GM19193 (cell line): Measurements from ENCODE around the gene MTHFD2L.

ENCODE experiments used
- POLR2A ChIP-seq: IDR thresholded peaks from 4 replicates; pipeline ENCODE4 v1.6.1; 2011; ENCODE audit not compliant: insufficient read depth, insufficient read length; ENCODE audit errors: extremely low read depth

Gene MTHFD2L

DNA sequence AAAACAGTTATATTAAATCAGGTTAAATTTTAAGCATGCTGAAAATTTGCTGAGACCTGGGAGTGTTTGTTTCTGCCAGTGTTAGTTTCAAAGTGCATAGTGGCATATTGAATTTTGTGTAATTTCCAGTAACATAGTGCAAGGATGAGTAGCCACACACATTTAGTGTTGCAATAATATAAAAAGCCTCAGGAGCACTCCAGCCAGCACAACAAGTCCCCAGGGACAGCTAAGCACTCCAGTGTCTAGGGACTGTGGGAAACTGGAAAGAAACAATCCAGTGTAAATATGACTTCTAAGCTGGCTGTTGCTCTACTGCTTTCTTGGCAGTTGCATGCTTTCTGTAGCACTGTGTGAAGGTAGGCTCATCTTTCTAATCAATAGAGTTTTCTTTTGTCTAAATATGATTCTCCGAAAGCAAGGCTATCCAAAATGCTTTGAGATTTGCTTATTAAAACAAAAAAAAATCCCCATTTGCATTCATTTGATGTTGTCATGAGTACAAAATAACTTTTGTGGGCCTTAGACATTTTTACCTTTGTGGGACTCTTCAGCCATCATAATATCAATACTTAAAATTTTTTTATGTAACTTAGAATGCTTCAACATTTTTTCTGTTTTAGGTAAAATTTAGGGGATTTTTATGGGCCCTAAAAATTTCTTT, 34.7 kb upstream of the MTHFD2L start:
- TF ChIP-seq POLR2A: no peak

DNA sequence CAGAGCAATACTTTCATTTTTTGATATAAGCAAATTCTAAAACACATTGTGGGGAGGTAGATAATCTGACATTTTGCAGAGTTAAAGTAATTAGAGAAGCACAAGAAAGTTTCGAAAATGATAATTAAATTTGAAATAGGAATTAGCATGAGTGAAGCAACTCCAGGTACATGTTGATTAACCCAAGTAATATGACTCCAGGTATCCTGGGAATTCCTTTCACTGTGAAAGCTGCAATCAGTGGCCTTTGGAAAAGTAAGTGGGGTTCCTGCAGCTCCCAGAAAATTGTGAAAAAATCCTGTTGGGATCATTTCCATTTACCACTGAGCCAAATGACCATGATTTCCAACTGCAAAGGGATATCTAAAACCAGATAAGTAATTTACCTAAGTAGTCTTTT, 32.9 kb upstream of the MTHFD2L start:
- no peak for TF ChIP-seq POLR2A

DNA sequence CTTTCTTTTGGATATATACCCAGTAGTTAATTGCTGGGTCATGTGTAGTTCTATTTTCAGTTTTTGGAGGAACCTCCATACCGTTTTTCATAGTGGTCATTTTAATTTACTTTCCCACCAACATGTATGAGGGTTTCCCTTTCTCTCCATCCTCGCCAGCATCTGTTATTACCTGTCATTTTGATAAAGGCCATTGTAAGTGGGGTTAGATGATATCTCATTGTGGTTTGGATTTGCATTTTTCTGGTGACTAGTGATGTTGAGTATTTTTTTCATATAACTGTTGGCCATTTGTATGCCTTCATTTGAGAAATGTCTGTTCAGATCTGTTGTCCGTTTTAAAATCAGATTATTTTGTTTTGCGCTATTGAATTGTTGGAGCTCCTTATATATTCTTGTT, 30.2 kb upstream of the MTHFD2L start:
- TF ChIP-seq POLR2A: no peak

DNA sequence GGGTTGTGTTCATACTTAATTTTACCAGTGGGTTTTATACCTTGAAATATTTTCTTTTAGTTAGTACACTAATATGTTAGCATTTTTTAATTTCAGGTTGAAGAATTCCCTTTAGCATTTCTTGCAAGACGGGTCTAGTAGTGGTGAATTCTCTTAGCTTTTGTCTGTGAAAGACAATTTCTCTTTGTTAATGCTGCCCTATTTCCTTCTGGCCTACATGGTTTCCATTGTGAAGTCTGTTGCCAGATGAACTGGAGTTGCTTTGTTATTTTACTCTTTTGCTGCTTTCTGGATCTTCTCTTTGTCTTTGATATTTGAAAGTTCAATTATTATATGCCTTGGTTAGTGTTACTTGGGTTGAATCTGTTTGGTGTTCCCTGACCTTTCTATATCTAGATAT, 25.0 kb upstream of the MTHFD2L start:
- TF ChIP-seq POLR2A: no peak

DNA sequence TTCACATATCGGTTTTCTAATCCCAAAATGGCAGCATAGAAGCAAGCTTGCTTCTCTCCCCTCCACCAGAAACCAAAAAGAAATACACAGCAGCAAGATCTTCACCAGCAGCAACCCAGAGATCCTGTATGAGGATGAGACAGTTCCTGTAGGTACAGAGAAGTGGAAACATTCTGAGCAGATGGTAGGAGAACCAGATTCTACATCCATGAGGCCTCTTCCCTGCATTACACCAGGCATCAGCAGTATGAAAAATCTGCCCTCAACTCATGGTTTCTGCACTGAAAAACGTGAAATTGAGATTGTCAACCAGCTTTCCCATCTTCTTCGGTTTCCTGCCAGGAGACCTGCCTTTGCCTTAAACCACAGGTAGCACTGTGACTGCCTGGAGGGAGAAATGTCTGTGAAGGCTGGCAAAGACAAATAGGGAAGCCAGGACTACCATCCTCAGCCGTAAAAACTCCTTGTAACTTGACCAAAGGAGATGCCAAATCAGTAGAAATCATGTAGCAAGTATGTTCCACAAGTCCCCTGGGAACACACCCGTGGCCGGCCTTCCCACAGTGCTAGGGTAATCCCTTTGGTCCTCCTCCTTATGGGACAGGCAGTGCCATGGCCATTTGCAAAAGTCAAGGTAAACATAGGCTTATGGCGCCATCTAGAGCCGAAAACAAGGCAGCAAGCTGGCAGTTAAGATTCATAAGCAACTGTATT, 24.0 kb upstream of the MTHFD2L start:
- no peak for TF ChIP-seq POLR2A

DNA sequence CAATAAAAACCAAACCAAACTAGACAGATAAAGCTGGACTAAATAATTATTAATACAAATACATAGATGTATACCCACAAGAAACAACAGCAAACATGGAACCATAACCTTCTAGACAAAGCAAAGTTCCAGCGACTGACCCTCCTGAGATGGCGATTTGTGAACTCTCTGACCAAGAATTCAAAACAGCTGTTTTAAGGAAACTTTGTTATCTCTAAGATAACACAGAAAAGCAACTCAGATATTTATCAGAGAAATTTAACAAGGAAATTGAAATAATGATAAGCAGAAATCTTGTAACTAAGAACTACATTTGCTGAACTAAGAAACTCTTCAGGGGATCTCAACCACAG, 23.4 kb upstream of the MTHFD2L start:
- no peak for TF ChIP-seq POLR2A

DNA sequence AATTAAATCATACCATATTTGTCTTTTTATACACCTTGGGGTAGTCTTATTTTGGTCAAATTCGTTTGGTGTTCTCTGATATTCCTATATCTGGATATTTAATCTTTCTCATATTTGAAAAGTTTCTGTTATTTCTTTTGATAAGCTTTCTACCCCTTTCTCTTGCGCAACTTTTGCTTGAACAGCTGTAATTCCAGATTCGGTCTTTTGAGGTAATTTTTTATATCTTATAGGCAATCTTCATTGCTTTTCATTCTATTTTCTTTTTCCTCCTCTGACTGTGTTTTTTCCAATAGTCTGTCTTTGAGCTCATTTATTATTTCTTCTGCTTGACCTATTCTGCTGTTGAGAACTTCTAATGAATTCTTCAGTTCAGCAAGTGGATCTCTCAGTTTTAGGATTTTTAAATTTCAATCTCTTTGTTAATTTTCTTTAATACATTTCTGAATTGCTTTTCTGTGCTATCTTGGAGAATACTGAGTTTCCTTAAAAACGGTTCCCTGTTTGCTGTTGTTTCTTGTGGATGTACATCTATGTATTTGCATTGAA, 11.3 kb upstream of the MTHFD2L start:
- no peak for TF ChIP-seq POLR2A

DNA sequence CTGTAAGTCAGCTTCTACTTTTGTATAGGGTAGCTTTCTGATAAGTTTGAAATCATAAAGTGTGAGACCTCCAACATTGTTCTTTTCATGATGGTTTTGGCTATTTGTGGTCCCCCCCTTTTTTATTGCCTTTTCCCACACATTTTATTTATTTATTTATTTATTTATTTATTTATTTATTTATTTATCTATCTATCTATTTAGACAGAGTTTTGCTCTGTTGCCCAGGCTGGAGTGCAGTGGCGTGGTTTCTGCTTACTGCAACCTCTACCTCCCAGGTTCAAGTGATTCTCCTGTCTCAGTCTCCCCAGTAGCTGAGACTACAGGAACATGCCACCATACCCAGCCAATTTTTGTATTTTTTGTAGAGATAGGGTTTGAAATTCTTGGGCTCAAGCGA, 9.7 kb upstream of the MTHFD2L start:
- no peak for TF ChIP-seq POLR2A

DNA sequence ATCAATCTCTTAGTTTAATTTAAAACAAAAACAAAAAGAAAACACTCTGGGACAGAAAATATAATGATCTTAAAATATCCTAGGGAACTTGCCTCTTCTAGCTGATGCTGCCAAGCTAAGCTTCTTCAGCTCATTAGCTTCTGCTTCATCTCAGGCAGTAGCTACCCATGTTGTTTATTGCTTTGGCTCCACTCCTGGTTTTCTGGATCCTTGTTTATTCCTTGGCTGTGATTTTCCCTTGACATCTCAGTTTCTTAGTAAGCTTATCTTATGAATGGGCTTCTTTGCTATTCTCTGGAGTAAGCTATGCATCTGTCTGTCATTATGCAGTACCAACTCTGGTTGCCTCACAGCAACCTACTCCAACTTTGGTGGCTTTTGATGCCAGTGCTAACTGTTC, 5.1 kb upstream of the MTHFD2L start:
- TF ChIP-seq POLR2A: no peak

DNA sequence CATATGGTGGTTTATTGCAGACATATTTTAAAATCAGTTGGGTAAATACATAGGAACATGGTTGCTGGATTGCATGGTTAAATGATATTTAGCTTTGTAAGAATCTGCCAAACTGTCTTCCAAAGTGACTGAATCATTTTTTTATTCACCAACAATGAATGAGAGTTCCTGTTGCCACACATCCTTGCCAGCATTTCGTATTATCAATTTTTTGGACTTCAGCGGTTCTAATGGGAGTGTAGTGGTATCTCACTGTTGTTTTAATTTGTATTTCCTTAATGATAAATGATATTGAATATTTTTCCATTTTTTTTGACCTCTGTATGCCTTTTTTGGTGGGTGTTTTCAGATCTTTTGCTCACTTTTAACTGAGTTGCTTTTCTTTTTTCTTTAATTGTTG, 1.4 kb upstream of the MTHFD2L start:
- TF ChIP-seq POLR2A: no peak

DNA sequence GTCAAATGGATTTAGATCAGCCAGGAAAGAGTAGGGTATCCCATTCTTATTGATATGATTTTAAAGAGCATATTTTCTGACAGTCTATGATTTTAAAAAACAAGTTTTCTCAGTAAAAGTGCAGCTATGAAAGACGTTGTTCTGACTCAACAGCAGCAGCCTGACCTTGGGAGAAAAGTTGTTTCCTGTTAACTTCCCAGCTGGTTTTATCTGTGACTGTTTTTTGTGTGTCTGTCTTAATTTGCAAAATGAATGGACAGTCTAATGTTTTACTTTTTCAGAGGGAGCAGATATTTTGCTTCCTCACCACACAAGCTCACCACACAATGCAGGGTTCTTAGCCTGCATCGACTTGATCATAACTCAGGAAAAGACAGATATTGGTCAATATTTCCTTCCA, 764 bp upstream of the MTHFD2L start:
- no peak for TF ChIP-seq POLR2A

DNA sequence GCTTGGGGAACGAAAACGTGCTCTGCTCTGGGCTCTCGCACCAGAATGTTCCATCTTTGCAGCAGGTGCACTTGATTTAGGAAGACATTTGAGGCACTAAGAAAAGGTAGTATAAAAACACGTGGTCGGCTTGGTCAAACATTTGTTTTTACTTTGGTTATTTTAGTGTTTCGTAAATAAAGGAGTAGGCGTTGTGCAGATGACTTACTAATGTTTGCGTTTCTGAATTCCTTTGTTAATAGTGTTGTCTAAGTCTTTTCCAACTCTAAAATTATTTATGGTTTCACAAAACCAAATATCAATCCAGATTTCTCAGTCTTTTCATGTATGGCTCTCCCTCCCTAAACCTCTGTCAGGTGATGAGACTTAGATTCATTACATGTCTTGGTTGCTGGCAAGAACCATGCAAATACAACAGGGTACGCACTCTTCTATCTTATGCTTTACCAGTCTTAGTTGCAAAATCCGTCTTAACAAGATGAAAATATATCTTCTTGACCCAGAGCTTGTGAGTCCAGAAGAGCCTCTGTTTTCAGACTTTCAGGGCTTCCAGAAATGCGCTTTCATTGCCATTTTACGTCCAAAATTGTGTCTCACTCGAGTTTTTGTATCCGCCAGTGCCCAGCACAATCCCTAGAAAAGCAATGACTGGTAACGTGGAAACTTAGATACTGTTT, 686 bp downstream of the MTHFD2L start:
- TF ChIP-seq POLR2A: no peak

DNA sequence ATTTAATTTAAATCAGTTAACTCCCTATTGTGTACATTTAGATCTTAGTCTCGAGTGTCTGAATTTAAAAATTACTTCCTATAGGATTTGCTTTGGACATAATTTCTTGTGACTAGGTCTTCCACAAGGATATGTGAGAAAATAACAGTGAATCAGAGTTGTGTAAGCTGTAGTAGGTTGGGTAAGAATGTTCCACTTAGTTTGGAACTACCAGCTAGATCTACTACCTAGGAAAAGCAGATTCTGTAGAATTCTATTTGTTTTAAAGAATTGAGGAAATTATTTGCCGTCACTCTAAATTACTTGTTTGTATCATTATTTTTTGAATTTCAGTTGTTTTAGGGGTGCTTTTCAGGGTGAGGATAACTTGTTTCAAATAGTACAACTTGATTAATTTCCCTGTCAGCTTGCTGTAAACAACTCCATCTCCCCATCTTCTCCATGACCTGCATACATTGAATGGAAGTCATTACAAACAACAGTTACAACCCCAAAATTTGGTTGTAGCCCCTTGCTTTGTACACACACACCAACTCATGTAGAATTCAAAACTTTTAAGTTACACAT, 1.3 kb downstream of the MTHFD2L start:
- TF ChIP-seq POLR2A: no peak

DNA sequence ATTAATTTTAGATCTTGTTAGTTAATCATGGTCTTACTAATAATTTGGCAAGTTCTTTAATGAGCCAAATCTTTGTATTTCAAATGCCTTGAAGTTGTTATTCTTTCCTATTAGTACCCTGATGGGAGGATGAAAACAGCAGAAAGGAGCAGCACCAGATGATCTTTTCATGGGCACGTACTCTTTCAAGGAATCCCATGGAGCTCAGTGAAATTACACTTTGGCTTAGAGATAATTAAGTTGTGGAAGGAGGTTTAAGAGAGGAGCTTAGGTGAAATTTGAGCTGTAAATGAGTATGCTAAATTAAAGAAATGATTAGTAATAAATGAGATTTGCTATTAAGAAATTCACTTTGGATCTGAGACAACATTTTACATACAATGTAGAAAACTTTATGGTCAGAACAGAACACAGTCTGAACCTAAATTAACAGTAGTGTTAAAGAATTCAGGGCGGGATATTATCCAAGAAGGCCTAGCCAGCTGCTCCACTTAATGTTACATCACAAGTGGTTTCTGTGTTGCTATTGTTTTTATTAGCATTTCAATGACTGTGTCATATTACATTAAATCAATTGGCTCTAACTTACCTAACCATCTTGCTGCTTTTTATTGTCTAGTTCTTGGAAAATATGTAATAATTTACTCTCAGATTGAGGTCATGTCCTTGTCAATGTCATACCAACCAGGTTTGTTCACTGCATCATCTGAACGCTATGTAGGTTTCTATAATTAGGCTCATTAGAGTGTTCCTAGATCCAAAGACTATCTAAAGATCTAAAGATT, 3.9 kb downstream of the MTHFD2L start:
- no peak for TF ChIP-seq POLR2A

DNA sequence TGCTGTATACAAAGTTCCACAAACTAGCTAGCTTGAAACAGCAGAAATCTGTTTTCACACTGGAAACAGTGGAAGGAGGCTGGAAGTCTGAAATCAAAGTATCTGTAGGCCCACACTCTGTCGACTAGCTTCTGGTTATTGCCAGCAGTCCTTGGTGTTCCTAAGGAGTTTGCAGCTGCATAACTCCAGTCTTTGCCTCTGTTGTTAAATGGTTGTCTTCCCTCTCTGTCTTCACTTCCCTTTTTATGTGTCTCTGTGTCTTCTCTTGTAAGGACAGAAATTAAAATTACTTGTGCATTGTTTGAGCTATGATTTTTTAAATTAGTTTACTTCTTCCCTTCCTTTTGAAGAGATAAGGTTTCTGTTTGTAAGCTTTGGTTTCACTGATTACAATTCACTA, 8.2 kb downstream of the MTHFD2L start:
- no peak for TF ChIP-seq POLR2A

DNA sequence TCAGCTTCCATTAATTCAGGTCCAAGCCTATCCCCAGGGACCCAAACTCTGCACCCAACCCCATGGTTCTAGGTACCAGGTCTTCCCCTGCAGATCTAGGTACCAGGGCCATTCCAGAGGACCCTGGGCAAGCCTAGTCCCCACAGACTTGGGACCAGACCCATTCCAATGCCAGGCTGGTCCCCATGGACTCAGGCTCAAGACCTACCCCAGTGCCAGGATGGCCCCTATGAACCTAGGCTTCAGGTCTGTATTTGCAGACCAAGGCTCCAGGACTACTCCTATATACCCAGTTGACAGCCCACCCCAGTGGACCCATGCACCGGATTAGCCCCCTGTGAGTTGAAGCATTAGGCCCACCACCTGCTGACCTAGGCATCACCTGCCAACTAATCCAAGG, 8.9 kb downstream of the MTHFD2L start:
- TF ChIP-seq POLR2A: no peak

DNA sequence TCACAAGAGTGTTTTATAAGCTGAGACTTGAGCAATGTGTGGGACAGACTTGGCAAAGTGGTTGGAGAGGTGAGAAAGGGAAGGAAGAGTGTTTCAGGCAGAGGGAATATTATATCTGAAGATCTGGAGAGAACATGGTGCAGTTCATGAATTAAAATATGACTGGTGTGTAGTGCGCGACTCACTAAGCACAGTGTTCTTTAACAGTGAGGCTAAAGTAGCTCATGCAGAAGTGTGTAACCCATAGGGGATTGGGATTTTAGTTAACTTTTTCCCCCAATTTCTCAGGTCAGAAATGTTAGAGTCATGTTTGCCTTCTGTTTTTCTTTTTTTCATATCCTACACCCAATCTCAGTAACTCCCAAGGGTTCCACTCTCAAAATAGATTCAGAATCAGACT, 9.7 kb downstream of the MTHFD2L start:
- TF ChIP-seq POLR2A: no peak
